K562 (cell line): ENCODE data around the gene SKOR1. TPM values are rescaled to one million over a fixed set of nuclear protein-coding genes. Genes with fewer than 3 reads are reported as not detected.

ENCODE experiments used
- ATAC-seq: fragments of 200-7000 bp; cut with Tn5 transposase; 3 replicates; pipeline ENCODE4 v1.9.1; 2020; ENCODE audit warnings: moderate library complexity
- BruUV-seq: library from RNA; stranded (reverse); fragments of 400-500 nt; replicated peaks from 2 replicates; lab custom pipeline; 2021; lab: Mats Ljungman, UMichigan
- CTCF ChIA-PET: fragments of 300-600 bp; formaldehyde crosslinking; extraction: SDS; loops from one replicate; lab custom pipeline; 2021; ENCODE audit warnings: low intra/inter-chr PET ratio; lab: Yijun Ruan, JAX
- POLR2A ChIA-PET: fragments of 300-600, 350-650 bp; sonication (Branson Sonifier 250); formaldehyde crosslinking; extraction: SDS; loops from one replicate; lab custom pipeline; 2021; ENCODE audit warnings: antibody characterized with exemption, inconsistent platforms; lab: Yijun Ruan, JAX
- DNase-seq, 4 experiments: peaks; one replicate each; pipeline versions ENCODE4 v3.0.0 to v3.0.0-alpha.2; 2011 to 2018; ENCODE audit warnings: low spot score in 3 of 4, mixed read lengths in 3 of 4; ENCODE audit errors: extremely low read depth in 1 of 4
- FAIRE-seq: peaks from 2 replicates; lab custom pipeline; 2011; peaks lifted over from hg19 to GRCh38; lab: Jason Lieb, UNC
- H2AFZ ChIP-seq: 2 replicates; pipeline ENCODE4 v1.6.0; 2011; ENCODE audit warnings: low read depth, low read length, control low read depth, inconsistent platforms
- H3K27ac ChIP-seq: fragments of 200-600 bp; 3 replicates; pipeline ENCODE4 v1.8.0; 2011; ENCODE audit warnings: low read depth, mild to moderate bottlenecking, control low read depth, inconsistent platforms, low read length, moderate library complexity, mixed read lengths; ENCODE audit errors: extremely low read depth
- H3K27me3 ChIP-seq, 2 experiments: fragments of 300-600 bp in 1 of 2; 2 replicates in 1 of 2; 3 replicates in 1 of 2; pipeline versions ENCODE4 v1.6.0 to v1.8.0; 2011; ENCODE audit warnings: inconsistent platforms in 2 of 2, low read length in 2 of 2, mild to moderate bottlenecking in 1 of 2, mixed read lengths in 1 of 2, moderate library complexity in 1 of 2; ENCODE audit not compliant: control insufficient read depth in 2 of 2, insufficient read depth in 2 of 2
- H3K36me3 ChIP-seq: fragments of 300-600 bp; 3 replicates; pipeline ENCODE4 v1.8.0; 2011; ENCODE audit warnings: mild to moderate bottlenecking, low read length, inconsistent platforms; ENCODE audit not compliant: control insufficient read depth, insufficient read depth
- H3K4me1 ChIP-seq, 2 experiments: fragments of 200-600 bp in 1 of 2; replicated peaks in 1 of 2; 2 replicates in 1 of 2; 3 replicates in 1 of 2; pipeline versions ENCODE4 v1.5.1 to v1.8.0; 2011; ENCODE audit warnings: inconsistent platforms in 2 of 2, low read length in 2 of 2, mild to moderate bottlenecking in 1 of 2, mixed read lengths in 1 of 2, moderate library complexity in 1 of 2; ENCODE audit not compliant: control insufficient read depth in 2 of 2, insufficient read depth in 2 of 2
- H3K4me2 ChIP-seq: 2 replicates; pipeline ENCODE4 v1.6.1; 2011; ENCODE audit warnings: low read length, control low read depth, inconsistent platforms, mixed read lengths; ENCODE audit not compliant: insufficient read depth
- H3K4me3 ChIP-seq: fragments of 200-600 bp; sonication (generic), shearing (Covaris generic); 2 replicates; pipeline ENCODE4 v1.5.1; 2016; ENCODE audit warnings: control low read depth, inconsistent platforms
- H3K79me2 ChIP-seq: fragments of 200-600 bp; 3 replicates; pipeline ENCODE4 v1.8.0; 2011; ENCODE audit warnings: low read length, inconsistent platforms; ENCODE audit not compliant: control insufficient read depth, insufficient read depth
- H3K9ac ChIP-seq, 2 experiments: 2 replicates each; pipeline versions ENCODE4 v1.6.0 to v1.6.1; 2011; ENCODE audit warnings: low read depth in 2 of 2, low read length in 2 of 2, control low read depth in 1 of 2, inconsistent platforms in 1 of 2, mild to moderate bottlenecking in 1 of 2, mixed read lengths in 1 of 2; ENCODE audit not compliant: insufficient read depth in 1 of 2
- H3K9me1 ChIP-seq: one replicate; pipeline ENCODE4 v1.6.0; 2011; ENCODE audit warnings: inconsistent platforms, mild to moderate bottlenecking, low read length, moderate library complexity; ENCODE audit not compliant: control insufficient read depth, insufficient read depth
- H3K9me3 ChIP-seq: replicated peaks from 2 replicates; pipeline ENCODE4 v1.5.1; 2011; ENCODE audit warnings: low read depth, low read length, inconsistent platforms; ENCODE audit not compliant: control insufficient read depth, insufficient read depth
- H4K20me1 ChIP-seq: replicated peaks from 2 replicates; pipeline ENCODE4 v1.6.1; 2011; ENCODE audit warnings: low read length, inconsistent platforms, mixed read lengths; ENCODE audit not compliant: control insufficient read depth, insufficient read depth
- BCOR ChIP-seq: fragments of 450-650 bp; IDR thresholded peaks from 2 replicates; pipeline ENCODE4 v1.6.1; 2016
- HNRNPH1 ChIP-seq: fragments of 200-400 bp; formaldehyde crosslinking; optimal IDR thresholded peaks from 2 replicates; pipeline ENCODE3; 2017; ENCODE audit warnings: low read depth, mild to moderate bottlenecking, low read length, moderate library complexity
- RBM25 ChIP-seq: fragments of 200-400 bp; formaldehyde crosslinking; IDR thresholded peaks from 2 replicates; pipeline ENCODE4 v1.6.1; 2018; ENCODE audit warnings: low read length, low read depth, moderate library complexity; ENCODE audit not compliant: severe bottlenecking
- SREBF1 ChIP-seq: fragments of 150-350 bp; IDR thresholded peaks from 2 replicates; pipeline ENCODE4 v1.6.1; 2014; ENCODE audit warnings: antibody characterized with exemption, low read depth, low read length, borderline replicate concordance
- TAL1 ChIP-seq: fragments of 450-650 bp; IDR thresholded peaks from 2 replicates; pipeline ENCODE4 v1.6.1; 2016; ENCODE audit warnings: mild to moderate bottlenecking
- TEAD1 ChIP-seq, 2 experiments: fragments of 450-650 bp in 1 of 2; sonication (generic) in 1 of 2; formaldehyde crosslinking; IDR thresholded peaks; 2 replicates each; pipeline versions ENCODE4 v1.4.0 to v1.8.0; 2020 to 2022; ENCODE audit warnings: mild to moderate bottlenecking in 2 of 2, missing genetic modification reagents in 1 of 2
- ZNF146 ChIP-seq: IDR thresholded peaks from one replicate; pipeline ENCODE4 v1.6.1; 2018; ENCODE audit warnings: missing compliant biosample characterization; ENCODE audit not compliant: unreplicated experiment
- ZNF384 ChIP-seq: IDR thresholded peaks from 2 replicates; pipeline ENCODE4 v1.6.1; 2012; ENCODE audit warnings: low read depth, low read length, improper control_type of control experiment
- WGBS: fragments of 100-300 bp; shearing (Covaris generic); methylation state at CpG from one replicate; pipeline ENCODE4 v1.1.6; 2016; ENCODE audit warnings: low coverage, mixed read lengths; ENCODE audit not compliant: insufficient coverage; ENCODE audit errors: missing lambda C conversion rate; 5-methylcytosine and 5-hydroxymethylcytosine counted together
- in situ Hi-C: fragments of 300-500 bp; cut with MboI; formaldehyde crosslinking; loops from 4 replicates; pipeline ENCODE4 v1.15.0; 2018; ENCODE audit warnings: inconsistent platforms, mixed read lengths
- intact Hi-C: fragments of 100-400 bp; cut with micrococcal nuclease; formaldehyde crosslinking; loops from 2 replicates; pipeline ENCODE4 v1.14.2; 2022
- polyA plus RNA-seq, 8 experiments: library from polyadenylated mRNA; depleted of rRNA in 4 of 8; stranded (reverse) in 5 of 8; unstranded in 3 of 8; fragments of >200 nt; fragmentation: Nextera tagmentation in 2 of 8; fragmentation: Illumina TruSeq in 1 of 8; extraction: Ambion mirVana in 2 of 8; extraction: Trizol in 1 of 8; gene quantifications; 2 replicates each; pipeline versions ENCODE4 v1.2.1 to v1.2.3, GENCODE V29; 2011 to 2014; ENCODE audit warnings: inconsistent platforms in 1 of 8, missing spikeins in 1 of 8
- total RNA-seq, 7 experiments: library from RNA; depleted of rRNA in 6 of 7; stranded (reverse); fragments of >200 nt in 6 of 7; fragmentation: Illumina TruSeq in 2 of 7; extraction: Trizol in 2 of 7; gene quantifications; 2 replicates each; pipeline versions ENCODE4 v1.2.1 to v1.2.3, GENCODE V29; 2011 to 2021; ENCODE audit warnings: low replicate concordance in 1 of 7

The SKOR1 gene
- total and polyA plus RNA-seq, 9 of the 15 experiments (the other 6 are each of a cell fraction or from before 2014, with no cell fraction given): 0.04 to 0.41 (median 0.09) TPM; not detected in 3

- TF ChIP-seq SREBF1: no peak
- TF ChIP-seq TAL1: no peak
- no peak for TF ChIP-seq ZNF384
- TF ChIP-seq, all 486 proteins: peak for 0
Measured at GRCh38 chr15:67845974-67846373, 20.7 kb downstream of the SKOR1 start (continued).

GRCh38 chr15:67849538-67849937, 24.2 kb downstream of the SKOR1 start:
- H3K79me2 ChIP-seq: no peaks in the 10 kb centered on the region
- 92% methylated on average over 1 of the region's 1 CpG for WGBS
- DNase-seq (no peak), ATAC-seq (no peak), FAIRE-seq (no peak)
- H3K4me3 ChIP-seq: no peak overlapping the region
- H2AFZ ChIP-seq: no peak overlapping the region
- no peaks in the 10 kb centered on the region for H3K9me1 ChIP-seq
- no peak overlapping the region for H3K9ac ChIP-seq
- ChIA-PET CTCF (no interaction called here), POLR2A (no interaction called here)
- peaks cover 10 to 12% of the 10 kb centered on the region in 2 experiments; a peak in 4 of 5 replicates for H3K4me1 ChIP-seq
- BruUV-seq: no TSS peak
- no peaks in the 10 kb centered on the region for H3K36me3 ChIP-seq
- H3K27ac ChIP-seq: no peak overlapping the region
- no peaks in the 10 kb centered on the region for H3K9me3 ChIP-seq
- TF ChIP-seq HNRNPH1 (no peak), ZNF146 (CRISPR knock-in tag) (peak; percentile 67), BCOR (peak; percentile 54; the same call in 1 of the 2 replicates), TEAD1 (CRISPR knock-in tag; IDR thresholded peaks at IDR 0.05) (no peak), RBM25 (peak; percentile 53)
- H3K4me2 ChIP-seq: no peak overlapping the region
- intact Hi-C loops: no loop called here
- no peaks in the 10 kb centered on the region for H4K20me1 ChIP-seq
- no peaks in the 10 kb centered on the region for H3K27me3 ChIP-seq
- in situ Hi-C loops: no loop called here
